Superior temporal gyrus (tissue), 1 donor: ENCODE measurements around the gene USO1.
"Not testable (repeated sequence)": the region's sequence is repeated elsewhere in the genome, so short reads cannot be mapped to it uniquely, and the experiment has no call there.

ENCODE experiments used
- DNase-seq: peaks from one replicate; pipeline ENCODE4 v3.0.0-alpha.2; 2016; ENCODE audit errors: extremely low spot score

USO1 gene

GRCh38 chr4:75724066-75724866 is at the start of gene USO1:
Gene USO1, plus strand, starts transcription at chr4:75724577. Its CDS starts 243 bp downstream, at chr4:75724820.
- peak; percentile 98 for DNase-seq

GRCh38 chr4:75675004-75675531 is 49.3 kb upstream of the USO1 start:
- no peak for DNase-seq

GRCh38 chr4:75678473-75678872 is 45.9 kb upstream of the USO1 start:
- no peak for DNase-seq

GRCh38 chr4:75678965-75679364 is 45.4 kb upstream of the USO1 start:
- DNase-seq = peak; percentile 27

GRCh38 chr4:75679876-75680575 is 44.4 kb upstream of the USO1 start:
- DNase-seq = no peak

GRCh38 chr4:75683482-75684155 is 40.8 kb upstream of the USO1 start:
- DNase-seq = no peak

GRCh38 chr4:75685546-75686189 is 38.7 kb upstream of the USO1 start:
- no peak for DNase-seq

- no peak for DNase-seq
These were observed 38.0 kb upstream of the USO1 start for GRCh38 chr4:75686346-75686745.

- DNase-seq = not testable (repeated sequence)
These were observed 37.3 kb upstream of the USO1 start for GRCh38 chr4:75687125-75687524.

GRCh38 chr4:75692066-75692465 is 32.3 kb upstream of the USO1 start:
- DNase-seq = not testable (repeated sequence)

GRCh38 chr4:75696071-75696470 is 28.3 kb upstream of the USO1 start:
- DNase-seq = no peak

GRCh38 chr4:75696581-75696980 is 27.8 kb upstream of the USO1 start:
- no peak for DNase-seq

GRCh38 chr4:75698162-75698962 is 26.0 kb upstream of the USO1 start:
- no peak for DNase-seq

GRCh38 chr4:75698963-75699228 is 25.5 kb upstream of the USO1 start:
- no peak for DNase-seq

- no peak for DNase-seq
These were observed 25.1 kb upstream of the USO1 start for GRCh38 chr4:75699299-75699698.

- DNase-seq = no peak
These were observed 21.4 kb upstream of the USO1 start for GRCh38 chr4:75702919-75703411.

GRCh38 chr4:75705198-75705977 is 19.0 kb upstream of the USO1 start:
- DNase-seq = no peak

- DNase-seq = no peak
These were observed 16.1 kb upstream of the USO1 start for GRCh38 chr4:75708218-75708691.

- no peak for DNase-seq
These were observed 14.1 kb upstream of the USO1 start for GRCh38 chr4:75710246-75710645.

- DNase-seq = no peak
These were observed 10.4 kb upstream of the USO1 start for GRCh38 chr4:75714011-75714410.
